ENCODE results near the gene ITGA6. TPM values are rescaled to one million over a fixed set of nuclear protein-coding genes. Genes with fewer than 3 reads are reported as not detected.

Gene ITGA6
- total RNA-seq, 1 experiment from 2014 or later: 78.3 TPM

DNA sequence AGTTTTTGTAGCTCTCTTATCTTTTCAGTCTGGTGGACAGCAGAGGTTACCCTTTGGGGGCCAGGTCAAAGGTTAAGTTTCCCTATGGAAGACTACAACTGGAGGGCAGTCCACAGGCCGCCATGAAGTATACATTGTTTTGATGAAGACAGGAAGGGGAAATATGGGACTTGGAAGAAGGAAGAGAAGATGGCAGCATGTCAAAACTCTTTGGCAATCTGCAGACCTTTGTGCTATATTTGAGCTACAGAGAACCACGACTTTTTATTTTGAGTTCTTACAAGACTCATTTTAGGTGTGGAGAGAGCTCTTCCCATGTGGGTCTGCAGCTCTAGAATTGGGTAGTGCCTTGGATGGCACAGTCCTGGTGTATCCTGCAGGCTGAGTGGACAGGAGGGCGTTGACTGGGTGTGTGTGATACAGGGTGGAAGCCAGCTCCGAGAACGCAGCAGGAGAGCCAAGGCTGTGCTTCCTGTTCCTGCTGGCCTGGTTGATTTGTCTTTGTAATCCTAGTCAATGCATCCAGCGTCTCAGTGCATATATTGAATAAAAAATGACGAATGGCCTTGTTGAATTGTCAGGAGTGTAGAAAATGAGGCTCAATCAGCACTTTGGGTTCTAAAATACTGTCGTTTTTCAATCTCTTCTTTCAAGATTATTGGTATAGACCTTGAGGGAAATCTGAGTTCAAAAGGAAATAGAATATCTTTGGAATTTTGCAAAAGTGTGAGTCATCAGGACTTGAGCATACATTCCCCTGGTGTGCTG lies 11.5 kb downstream of the ITGA6 start:
- no CpG with 5 or more reads among the region's 8 CpGs for WGBS (ENCODE audit: extremely low coverage, insufficient read length, low lambda C conversion rate)
- no peak overlapping the region for H3K9ac ChIP-seq (ENCODE audit: extremely low read depth, insufficient read length, low read length)
- peak overlapping the region; percentile 3 to 83 (median 34); a peak in 1 of 7 replicates for H3K27ac Mint-ChIP-seq

More for the DNA sequence above, 11.5 kb downstream of the ITGA6 start:
- H3K79me1 ChIP-seq (ENCODE audit: insufficient read depth, low read depth, low read length, poor library complexity, severe bottlenecking): peaks cover 10% of the 10 kb centered on the region
- H3K56ac ChIP-seq (ENCODE audit: insufficient read length, low read depth, low read length): no peak overlapping the region
- no peak overlapping the region for H2BK20ac ChIP-seq (ENCODE audit: low read depth, low read length, poor library complexity, severe bottlenecking)
- H3K4ac ChIP-seq (ENCODE audit: low read depth, low read length): no peak overlapping the region
- no peaks in the 10 kb centered on the region for H3K23me2 ChIP-seq (ENCODE audit: insufficient read length, low read depth, low read length, poor library complexity, severe bottlenecking)
- H3K79me2 ChIP-seq (ENCODE audit: insufficient read depth, low read length): peaks cover 34% of the 10 kb centered on the region; the same call in 1 of the 2 replicates
- no peak overlapping the region for H3K14ac ChIP-seq (ENCODE audit: insufficient read depth, low read length)
- H3K18ac ChIP-seq (ENCODE audit: insufficient read length, low read depth, low read length): no peak overlapping the region
- Mint-ChIP-seq H3K9me3 (no peaks in the 10 kb centered on the region), H3K4me3 (no peak overlapping the region), H3K27me3 (ENCODE audit: low read depth) (no peaks in the 10 kb centered on the region), H3K4me1 (peaks cover 55 to 62% of the 10 kb centered on the region in 2 experiments), H3K36me3 (ENCODE audit: insufficient read depth in 1 of 3, low read depth in 3 of 3) (peaks cover 7 to 18% (median 14%) of the 10 kb centered on the region in 3 experiments)
- TF ChIP-seq, protein P1, sequence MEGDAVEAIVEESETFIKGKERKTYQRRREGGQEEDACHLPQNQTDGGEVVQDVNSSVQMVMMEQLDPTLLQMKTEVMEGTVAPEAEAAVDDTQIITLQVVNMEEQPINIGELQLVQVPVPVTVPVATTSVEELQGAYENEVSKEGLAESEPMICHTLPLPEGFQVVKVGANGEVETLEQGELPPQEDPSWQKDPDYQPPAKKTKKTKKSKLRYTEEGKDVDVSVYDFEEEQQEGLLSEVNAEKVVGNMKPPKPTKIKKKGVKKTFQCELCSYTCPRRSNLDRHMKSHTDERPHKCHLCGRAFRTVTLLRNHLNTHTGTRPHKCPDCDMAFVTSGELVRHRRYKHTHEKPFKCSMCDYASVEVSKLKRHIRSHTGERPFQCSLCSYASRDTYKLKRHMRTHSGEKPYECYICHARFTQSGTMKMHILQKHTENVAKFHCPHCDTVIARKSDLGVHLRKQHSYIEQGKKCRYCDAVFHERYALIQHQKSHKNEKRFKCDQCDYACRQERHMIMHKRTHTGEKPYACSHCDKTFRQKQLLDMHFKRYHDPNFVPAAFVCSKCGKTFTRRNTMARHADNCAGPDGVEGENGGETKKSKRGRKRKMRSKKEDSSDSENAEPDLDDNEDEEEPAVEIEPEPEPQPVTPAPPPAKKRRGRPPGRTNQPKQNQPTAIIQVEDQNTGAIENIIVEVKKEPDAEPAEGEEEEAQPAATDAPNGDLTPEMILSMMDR (conservative IDR thresholded peaks at IDR 0.05): no peak
- no peak overlapping the region for H3T11ph ChIP-seq (ENCODE audit: low read length)
- H3K9me3 ChIP-seq (ENCODE audit: control insufficient read depth, low read depth, low read length): no peaks in the 10 kb centered on the region
- no peak overlapping the region for H4K8ac ChIP-seq (replicated peaks; ENCODE audit: insufficient read length, low read depth, low read length)
- no peak overlapping the region for H2AK5ac ChIP-seq (ENCODE audit: insufficient read length, low read length)
- no peak overlapping the region for H3K4me2 ChIP-seq (ENCODE audit: insufficient read depth, insufficient read length, low read length)
- no peaks in the 10 kb centered on the region for H3K27me3 ChIP-seq (ENCODE audit: insufficient read depth, low read length)
- H2BK5ac ChIP-seq (ENCODE audit: insufficient read length, low read length): no peak overlapping the region
- H3K27ac ChIP-seq (ENCODE audit: insufficient read length, low read depth, low read length): no peak overlapping the region
- DNase-seq: no peak
- no peak overlapping the region for H2BK120ac ChIP-seq (ENCODE audit: low read depth, low read length, poor library complexity, severe bottlenecking)
- H2BK15ac ChIP-seq (ENCODE audit: low read depth, low read length): no peak overlapping the region
- no peak overlapping the region for H2BK12ac ChIP-seq (ENCODE audit: insufficient read length, low read depth, low read length)
- no peak overlapping the region for H4K5ac ChIP-seq (ENCODE audit: insufficient read length, low read depth, low read length)
- no peaks in the 10 kb centered on the region for H4K20me1 ChIP-seq (ENCODE audit: control insufficient read depth, insufficient read depth, insufficient read length)
- peaks cover 32% of the 10 kb centered on the region for H3K4me1 ChIP-seq (ENCODE audit: insufficient read depth, low read length)
- H3K23ac ChIP-seq (ENCODE audit: insufficient read length, low read depth, low read length): no peak overlapping the region
- H4K91ac ChIP-seq (ENCODE audit: insufficient read length, low read depth, low read length): no peak overlapping the region
- H2AFZ ChIP-seq (ENCODE audit: low read length): no peak overlapping the region

Data from H9 (cell line).